Kidney tubule cell (primary cell): ENCODE measurements around the gene THBS2.
"Not testable (repeated sequence)": the region's sequence is repeated elsewhere in the genome, so short reads cannot be mapped to it uniquely, and the experiment has no call there.

Experiments
- DNase-seq: peaks from one replicate; pipeline ENCODE4 v3.0.0-alpha.2; 2018; ENCODE audit warnings: low spot score

THBS2 gene

DNA sequence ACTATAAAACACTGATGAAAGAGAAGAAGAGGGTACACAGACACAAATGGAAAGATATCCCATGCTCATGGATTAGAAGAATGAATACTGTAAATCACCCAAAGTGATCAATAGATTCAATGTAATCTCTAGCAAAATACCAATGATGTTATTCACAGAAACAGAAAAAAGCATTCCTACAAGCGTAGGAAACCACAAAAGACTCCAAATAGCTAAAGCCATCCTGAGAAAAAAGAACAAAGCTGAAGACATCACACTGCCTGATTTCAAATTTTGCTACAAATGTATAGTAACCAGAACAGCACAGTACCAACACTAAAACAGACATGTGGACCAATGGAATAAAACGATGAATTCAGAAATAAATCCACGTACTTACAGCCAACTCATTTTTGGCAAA, 43.0 kb downstream of the THBS2 start:
- DNase-seq, result no peak

DNA sequence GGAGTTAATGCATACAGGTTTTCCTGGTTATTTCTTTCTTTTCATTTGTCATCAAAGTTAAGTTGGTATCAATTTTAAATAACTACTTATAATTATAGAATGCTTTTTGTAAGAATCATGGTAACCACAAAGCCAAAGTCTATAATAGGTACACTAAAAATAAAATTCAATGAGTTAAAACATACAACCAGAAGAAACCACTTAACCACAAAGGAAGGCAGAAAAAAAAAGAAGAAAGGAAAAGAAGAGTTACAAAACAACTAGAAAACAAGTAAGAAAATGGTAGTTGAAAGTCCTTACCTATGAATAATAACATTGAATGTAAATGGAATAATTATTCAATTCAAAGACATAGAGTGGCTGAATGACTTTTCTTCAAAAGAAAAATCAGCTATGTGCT, 45.6 kb downstream of the THBS2 start:
- DNase-seq, result no peak

DNA sequence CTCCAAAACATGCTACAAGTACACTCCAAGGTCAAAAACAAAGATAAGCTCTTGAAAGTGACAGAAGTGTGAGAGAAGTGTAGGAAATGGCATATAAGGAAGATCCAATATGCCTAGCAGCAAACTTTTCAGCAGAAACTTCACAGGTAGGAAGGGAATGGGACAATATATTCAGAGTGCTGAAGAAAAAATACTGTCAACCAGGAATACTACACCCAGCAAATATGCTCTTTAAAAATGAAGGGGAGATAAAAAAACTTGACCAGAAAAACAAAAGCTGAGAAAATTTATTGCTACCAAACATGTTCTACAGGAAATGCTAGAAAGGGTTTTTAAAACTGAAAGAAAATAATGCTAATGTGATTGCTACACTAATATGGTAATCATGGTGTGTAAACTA, 46.2 kb downstream of the THBS2 start:
- no peak for DNase-seq

GRCh38 chr6:169205176-169206160, 48.2 kb downstream of the THBS2 start:
- DNase-seq, result no peak

GRCh38 chr6:169204167-169204566, 49.5 kb downstream of the THBS2 start:
- no peak for DNase-seq

DNA sequence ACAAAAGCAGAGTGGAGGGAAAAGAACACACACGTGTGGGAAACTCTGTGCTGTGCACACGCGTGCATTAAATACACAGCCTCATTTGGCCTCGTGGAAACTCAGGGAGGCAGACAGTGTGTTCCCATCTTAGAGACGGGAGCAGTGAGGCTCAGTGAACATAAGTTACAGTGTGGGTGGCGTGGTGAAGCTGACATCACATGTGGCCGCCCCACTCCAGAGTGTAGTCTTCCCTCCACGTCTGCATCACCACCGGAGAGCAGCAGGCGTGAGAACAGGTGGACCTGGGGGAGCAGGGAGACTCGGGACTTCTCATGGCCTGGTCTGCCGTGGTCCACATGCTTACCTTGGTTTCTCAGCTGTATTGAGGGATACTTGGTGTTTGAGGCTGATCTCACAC, 51.7 kb downstream of the THBS2 start:
- DNase-seq, result no peak

- no peak for DNase-seq
Observed at GRCh38 chr6:169200893-169201514, 52.6 kb downstream of the THBS2 start.

GRCh38 chr6:169199625-169200335, 53.9 kb downstream of the THBS2 start:
- DNase-seq, result no peak

DNA sequence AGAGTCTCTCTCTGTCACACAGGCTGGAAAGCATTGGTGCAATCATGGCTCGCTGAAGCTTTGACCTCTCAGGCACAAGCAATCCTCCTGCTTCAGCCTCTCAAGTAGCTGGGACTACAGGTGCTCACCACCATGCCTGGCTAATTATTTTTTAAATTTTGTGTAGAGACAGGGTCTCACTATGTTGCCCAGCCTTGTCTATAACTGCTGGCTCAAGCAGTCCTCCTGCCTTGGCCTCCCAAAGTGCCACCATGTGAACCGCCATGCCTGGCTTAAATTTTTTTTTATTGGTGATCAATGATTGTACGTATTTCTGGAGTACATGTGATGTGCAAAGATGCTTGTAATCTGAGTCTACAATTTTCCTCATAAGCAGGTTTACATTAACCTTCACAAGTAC, 54.8 kb downstream of the THBS2 start:
- no peak for DNase-seq

GRCh38 chr6:169197929-169198328, 55.7 kb downstream of the THBS2 start:
- DNase-seq, result not testable (repeated sequence)

DNA sequence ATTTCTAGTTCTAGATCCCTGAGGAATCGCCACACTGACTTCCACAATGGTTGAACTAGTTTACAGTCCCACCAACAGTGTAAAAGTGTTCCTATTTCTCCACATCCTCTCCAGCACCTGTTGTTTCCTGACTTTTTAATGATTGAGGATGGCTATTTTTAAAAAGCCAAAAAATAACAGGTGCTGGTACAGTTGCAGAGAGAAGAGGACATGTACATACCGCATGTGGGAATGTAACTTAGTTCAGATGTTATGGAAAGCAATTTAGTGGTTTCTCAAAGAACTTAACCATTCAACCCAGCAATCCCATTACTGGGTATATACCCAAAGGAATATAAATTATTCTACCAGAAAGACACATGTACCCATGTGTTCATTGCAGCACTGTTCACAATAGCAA, 57.4 kb downstream of the THBS2 start:
- not testable (repeated sequence) for DNase-seq

GRCh38 chr6:169194737-169195136, 58.9 kb downstream of the THBS2 start:
- DNase-seq, result no peak

DNA sequence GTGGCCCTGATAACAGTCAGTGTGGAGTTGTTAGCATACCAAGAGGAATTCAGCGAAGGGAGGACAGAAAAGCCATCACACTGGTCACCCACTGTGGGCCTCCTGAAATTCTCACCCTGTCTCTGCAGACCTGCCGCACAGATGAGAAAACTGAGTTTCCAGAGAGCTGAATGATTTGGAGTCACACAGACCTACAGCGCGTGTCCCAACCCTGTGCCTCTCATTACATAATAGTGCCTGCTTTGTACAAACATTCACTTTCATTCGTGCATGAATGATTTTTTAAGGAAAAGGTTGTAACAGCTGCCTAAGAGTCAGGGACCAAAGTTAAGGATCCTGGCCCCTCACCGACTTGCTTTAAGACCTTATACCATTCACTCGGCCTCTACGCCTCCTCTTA, 62.7 kb downstream of the THBS2 start:
- no peak for DNase-seq

- no peak for DNase-seq
Observed at GRCh38 chr6:169190144-169190584, 63.5 kb downstream of the THBS2 start.

- no peak for DNase-seq
Observed at GRCh38 chr6:169189686-169190085, 64.0 kb downstream of the THBS2 start.

GRCh38 chr6:169189182-169189581, 64.5 kb downstream of the THBS2 start:
- no peak for DNase-seq

DNA sequence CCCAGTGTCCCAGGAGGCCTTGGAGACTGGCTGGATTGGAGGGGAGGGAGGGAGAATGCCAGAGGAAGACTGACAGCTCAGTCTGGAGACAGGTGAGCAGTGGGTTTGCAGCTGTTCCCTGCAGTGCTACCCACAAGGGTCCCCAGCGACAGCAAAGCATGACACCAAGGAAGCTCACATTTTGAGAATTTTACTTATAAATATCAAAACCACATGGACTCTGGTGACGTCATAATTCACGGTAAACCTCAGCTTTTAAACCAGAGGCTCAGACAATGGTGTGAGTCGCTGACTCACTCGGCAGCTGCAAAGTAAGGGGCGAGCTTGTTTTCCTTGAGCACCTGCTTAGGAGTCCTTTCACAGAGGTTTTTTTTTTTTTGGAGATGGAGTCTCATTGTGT, 65.2 kb downstream of the THBS2 start:
- DNase-seq, result peak; percentile 43

DNA sequence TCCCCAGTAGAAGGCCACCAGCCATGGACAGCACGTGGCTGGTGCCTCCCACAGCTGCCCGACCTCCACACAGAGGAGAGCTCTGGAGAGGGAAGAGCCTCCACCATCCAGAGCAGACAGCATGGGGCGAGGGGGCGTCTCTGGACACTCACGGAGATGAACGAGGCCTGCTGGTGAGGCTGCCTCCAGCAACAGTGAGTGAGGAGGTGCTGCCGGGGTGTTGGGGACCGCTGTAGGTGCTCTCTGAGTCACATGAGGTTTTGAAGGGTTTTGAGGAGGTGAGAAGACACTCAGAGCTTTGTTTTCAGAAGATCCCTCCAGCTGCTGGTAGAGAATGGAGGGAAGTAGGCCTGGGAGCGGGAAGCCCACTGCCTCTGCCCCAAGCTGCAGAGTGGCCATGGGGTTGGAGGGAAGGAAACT, 65.6 kb downstream of the THBS2 start:
- no peak for DNase-seq

- no peak for DNase-seq
Observed at GRCh38 chr6:169186496-169187169, 67.0 kb downstream of the THBS2 start.

- no peak for DNase-seq
Observed at GRCh38 chr6:169185692-169186485, 67.8 kb downstream of the THBS2 start.

GRCh38 chr6:169185011-169185521, 68.6 kb downstream of the THBS2 start:
- DNase-seq, result no peak
